NCI-H2227 (cell line): ENCODE results near the gene CLECL1.

Source experiments
- DNase-seq: peaks from one replicate; lab custom pipeline; 2025; ENCODE audit not compliant: unreplicated experiment; lab: John Stamatoyannopoulos, UW

CLECL1 gene

GRCh38 chr12:9732921-9733461 lies at the start of gene CLECL1:
Gene CLECL1 (minus strand): TSS chr12:9733097.
- no peak for DNase-seq

GRCh38 chr12:9781360-9781759 lies 48.5 kb upstream of the CLECL1 start:
- no peak for DNase-seq

GRCh38 chr12:9779209-9779608 lies 46.3 kb upstream of the CLECL1 start:
- DNase-seq: no peak

- no peak for DNase-seq
These were observed 43.9 kb upstream of the CLECL1 start for GRCh38 chr12:9776781-9777180.

GRCh38 chr12:9773216-9773877 lies 40.5 kb upstream of the CLECL1 start:
- no peak for DNase-seq

- DNase-seq: no peak
These were observed 30.1 kb upstream of the CLECL1 start for GRCh38 chr12:9763025-9763424.

- no peak for DNase-seq
These were observed 29.5 kb upstream of the CLECL1 start for GRCh38 chr12:9762369-9762768.

- no peak for DNase-seq
These were observed 28.5 kb upstream of the CLECL1 start for GRCh38 chr12:9761419-9761781.

GRCh38 chr12:9760699-9761418 lies 28.0 kb upstream of the CLECL1 start, which contains the start of gene CD69:
Gene CD69 (minus strand): TSS chr12:9760901. CDS start chr12:9760820, 81 bp downstream.
- no peak for DNase-seq

- DNase-seq: no peak
These were observed 27.2 kb upstream of the CLECL1 start for GRCh38 chr12:9760120-9760519.

GRCh38 chr12:9759694-9760093 lies 26.8 kb upstream of the CLECL1 start:
- no peak for DNase-seq

GRCh38 chr12:9758119-9758518 lies 25.2 kb upstream of the CLECL1 start:
- no peak for DNase-seq

- no peak for DNase-seq
These were observed 24.6 kb upstream of the CLECL1 start for GRCh38 chr12:9757433-9758025.

- DNase-seq: no peak
These were observed 23.8 kb upstream of the CLECL1 start for GRCh38 chr12:9756706-9757105.

- DNase-seq: no peak
These were observed 23.3 kb upstream of the CLECL1 start for GRCh38 chr12:9756170-9756569.

- DNase-seq: no peak
These were observed 22.7 kb upstream of the CLECL1 start for GRCh38 chr12:9755567-9755966.

GRCh38 chr12:9755035-9755434 lies 22.1 kb upstream of the CLECL1 start:
- no peak for DNase-seq

GRCh38 chr12:9754099-9754927 lies 21.4 kb upstream of the CLECL1 start:
- no peak for DNase-seq

GRCh38 chr12:9753498-9753897 lies 20.6 kb upstream of the CLECL1 start:
- DNase-seq: no peak

GRCh38 chr12:9753073-9753472 lies 20.2 kb upstream of the CLECL1 start:
- DNase-seq: no peak
